HCEC 1CT (cell line): Measurements from ENCODE around the gene C2orf81.
A peak's percentile ranks its signal among the peaks of the same experiment; 100 is the strongest.
"Not testable (repeated sequence)": the region's sequence is repeated elsewhere in the genome, so short reads cannot be mapped to it uniquely, and the experiment has no call there.

Experiments used
- DNase-seq: peaks from one replicate; pipeline ENCODE4 v3.0.0-alpha.2; 2017

C2orf81 gene

DNA sequence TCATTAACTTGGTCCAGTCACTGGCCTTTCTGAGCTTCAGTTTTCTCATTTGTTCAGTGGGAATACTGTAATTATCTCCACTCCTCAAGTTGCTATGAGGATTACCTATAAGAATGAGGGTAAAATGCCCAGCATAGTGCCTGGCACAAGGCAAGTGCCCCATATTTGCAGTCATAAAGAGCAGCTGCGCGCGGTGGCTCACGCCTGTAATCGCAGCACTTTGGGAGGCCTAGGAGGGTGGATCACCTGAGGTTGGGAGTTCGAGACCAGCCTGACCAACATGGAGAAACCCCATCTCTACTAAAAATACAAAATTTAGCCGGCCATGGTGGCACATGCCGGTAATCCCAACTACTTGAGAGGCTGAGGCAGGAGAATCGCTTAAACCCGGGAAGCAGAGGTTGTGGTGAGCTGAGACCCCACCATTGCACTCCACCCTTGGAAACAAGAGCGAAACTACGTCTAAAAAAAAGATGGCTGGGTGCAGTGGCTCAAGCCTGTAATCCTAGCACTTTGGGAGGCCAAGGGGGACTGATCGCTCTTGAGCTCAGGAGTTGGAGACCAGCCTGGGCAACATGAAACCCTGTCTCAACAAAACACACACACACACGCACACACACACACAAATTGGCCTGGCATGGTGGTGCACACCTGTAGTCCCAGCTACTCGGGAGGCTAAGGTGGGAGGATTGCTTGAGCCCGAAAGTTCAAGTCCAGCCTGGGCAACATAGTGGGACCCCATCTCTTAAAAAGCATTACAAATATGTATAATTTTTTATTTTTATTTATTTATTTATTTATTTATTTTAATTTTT is 21.3 kb upstream of the C2orf81 start:
- not testable (repeated sequence) for DNase-seq

DNA sequence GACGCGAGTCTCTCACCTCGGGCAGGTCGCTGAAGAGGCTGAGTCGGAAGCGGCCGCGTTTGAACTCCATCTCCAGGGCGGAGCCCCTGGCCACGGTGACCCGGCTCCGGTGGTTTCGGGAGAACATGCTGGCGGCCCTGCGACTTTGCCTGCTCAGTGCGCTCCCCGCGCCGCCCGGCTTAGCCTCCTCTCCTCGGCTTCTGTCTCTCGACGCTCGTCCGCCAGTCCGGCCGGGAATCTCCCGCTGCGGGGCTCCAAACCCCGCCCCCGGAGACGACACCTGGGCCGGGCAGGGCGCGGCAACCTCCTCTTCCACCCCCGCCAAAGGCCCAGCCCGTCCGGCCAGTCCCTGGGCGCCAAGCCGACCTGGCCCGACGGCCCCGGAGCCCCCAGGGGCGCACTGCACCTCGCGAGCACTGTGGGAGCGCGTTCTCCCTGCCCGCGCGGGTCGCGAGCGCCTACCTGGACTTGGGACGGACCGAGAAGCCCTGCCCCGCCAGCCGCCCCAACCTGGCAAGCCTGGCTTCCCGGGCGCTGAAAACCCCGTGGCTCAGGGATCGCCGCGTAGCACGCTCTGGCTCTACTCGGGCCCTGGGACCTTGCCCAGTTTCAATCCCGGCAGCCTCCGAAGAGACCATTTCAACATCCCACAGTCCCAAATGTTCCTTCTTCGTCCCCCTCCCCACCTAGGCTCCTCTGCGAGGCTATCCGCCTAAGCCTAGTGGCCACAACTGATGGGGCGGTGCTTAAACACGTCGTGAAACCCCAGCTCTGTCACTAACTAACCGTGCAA is 20.5 kb upstream of the C2orf81 start, which contains the start of gene RTKN:
Gene RTKN, minus strand, starts transcription at position 248 of the 793 bp plus-strand sequence. Its CDS starts 121 bp downstream, at position 127.
- no peak for DNase-seq

DNA sequence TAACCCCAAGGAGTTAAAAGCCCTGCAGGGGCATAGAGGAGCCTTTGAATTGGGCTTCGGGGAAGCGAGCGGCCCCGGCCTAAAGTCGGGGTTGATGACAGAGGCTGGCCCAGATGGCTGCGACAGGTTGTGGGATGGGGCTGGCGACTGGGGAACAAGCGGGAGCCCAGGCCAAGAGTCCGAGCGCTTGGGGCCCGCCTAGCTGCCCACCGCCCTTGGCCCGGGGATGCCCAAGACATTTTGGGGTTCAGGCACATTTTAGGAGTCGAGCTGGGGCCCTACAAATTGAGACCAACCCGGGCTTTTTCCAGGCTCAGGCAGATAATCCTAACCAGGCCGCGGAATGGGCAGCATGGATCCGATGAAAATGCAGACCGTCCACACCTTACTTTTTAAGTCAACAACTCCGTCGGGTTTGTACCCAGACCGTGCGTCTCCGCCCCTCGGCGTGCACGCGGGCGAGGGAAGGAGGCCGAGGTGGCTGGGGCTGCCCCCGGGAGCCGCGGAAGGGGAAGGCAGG is 19.8 kb upstream of the C2orf81 start:
- DNase-seq = no peak

DNA sequence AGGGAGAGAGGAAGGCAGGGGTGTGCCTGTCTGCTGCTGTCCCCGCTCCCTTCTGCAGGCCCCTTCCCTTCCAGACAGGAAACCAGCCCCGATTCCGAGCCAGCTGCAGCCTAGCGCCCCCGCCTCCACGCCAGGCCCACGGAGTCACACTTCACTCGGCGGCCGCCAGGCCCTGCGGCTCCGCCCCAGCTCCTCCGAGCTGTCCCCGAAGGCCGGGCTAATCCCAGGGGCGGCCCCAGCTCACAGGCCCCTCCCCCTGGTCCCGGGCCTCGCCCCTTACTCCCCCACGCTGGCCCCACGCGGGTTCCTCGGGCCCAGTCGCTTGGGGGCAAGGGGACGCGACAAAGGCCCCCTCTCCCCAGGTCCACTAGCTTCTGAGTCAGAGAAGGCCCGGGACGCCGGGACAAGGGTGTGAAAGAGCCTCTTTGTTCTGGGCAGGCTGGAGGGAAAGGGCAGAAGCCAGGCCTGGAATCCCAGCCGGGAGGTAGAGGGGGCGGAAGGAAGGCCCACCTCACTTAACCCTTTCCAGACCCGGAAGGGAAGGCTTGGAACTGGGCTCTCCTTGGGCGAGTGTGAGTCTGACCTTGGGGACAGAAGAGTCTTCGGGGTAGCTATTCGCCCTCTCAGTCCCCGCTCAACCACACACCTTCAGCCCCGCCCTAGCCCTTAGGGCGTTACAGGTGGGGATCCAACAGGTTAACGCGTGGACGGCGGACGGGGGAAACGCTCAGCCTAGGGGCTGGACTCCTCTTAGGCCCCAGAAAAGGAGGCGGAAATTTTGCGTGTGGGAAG is 19.2 kb upstream of the C2orf81 start:
- DNase-seq = peak; percentile 80

DNA sequence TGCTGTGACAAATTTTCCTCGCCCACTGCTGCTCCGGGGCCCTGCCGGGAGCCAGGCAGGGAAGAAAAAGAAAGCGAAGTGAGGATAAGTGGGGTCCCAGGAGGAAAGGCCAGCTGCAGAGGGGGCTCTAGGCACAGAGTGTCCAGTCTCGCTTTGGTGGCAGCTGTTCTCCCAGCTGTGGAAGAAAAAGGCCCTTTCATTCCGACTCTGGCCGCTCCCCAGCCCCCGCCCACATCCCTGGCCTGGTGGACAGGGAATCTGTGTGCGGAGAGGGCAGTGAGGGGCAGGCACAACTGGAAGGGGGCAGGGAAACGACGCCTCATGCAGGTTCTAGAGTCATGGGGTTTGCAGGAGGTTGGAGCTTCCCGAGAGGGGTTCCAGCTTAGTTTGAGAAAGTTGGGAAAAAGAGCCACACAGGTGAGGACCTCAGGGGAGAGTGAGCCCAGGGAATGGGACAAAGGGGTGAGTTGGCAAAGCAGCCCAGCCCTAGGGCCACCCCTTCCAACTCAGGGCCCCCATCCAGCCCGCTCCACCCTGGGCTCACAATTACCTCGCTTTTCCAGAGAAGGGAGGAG is 18.5 kb upstream of the C2orf81 start:
- DNase-seq = peak; percentile 51

DNA sequence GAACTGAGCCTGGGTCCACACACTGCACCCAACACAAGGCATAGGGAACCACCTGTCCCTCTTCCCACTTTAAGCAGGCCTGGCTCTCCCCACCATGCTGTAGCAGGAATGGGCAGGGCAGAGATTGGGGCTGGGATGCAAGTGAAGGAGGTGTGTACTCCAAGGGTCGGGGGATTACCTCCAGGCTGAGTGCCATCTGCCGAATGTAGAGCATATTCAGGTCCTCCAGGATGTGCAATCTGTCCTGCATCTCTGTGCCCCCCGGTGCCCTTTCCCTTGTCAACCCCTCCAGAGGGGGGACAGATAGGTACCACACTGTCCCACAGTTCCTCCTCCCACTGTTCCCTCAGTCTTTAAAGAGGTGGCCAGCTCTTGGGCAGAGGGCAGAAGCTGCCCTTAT is 18.0 kb upstream of the C2orf81 start:
- DNase-seq = no peak

DNA sequence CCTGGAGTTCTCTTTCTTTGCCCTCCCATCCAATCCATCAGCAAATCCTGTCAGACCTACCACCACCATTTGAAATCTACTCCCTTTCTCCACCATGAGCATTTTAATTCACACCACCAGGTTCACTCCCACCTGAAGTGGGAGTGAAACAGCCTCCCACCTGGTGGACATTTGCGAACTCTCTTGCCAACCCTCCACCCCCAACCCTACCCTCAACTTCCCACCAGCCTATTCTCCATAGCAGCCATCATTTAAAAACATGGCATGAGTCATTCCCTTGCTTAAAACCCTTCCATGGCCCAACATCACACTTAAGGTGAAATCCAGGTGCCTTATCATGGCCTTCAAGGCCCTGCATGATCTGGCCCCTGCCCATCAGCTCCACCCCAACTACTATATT is 16.8 kb upstream of the C2orf81 start:
- DNase-seq = no peak

DNA sequence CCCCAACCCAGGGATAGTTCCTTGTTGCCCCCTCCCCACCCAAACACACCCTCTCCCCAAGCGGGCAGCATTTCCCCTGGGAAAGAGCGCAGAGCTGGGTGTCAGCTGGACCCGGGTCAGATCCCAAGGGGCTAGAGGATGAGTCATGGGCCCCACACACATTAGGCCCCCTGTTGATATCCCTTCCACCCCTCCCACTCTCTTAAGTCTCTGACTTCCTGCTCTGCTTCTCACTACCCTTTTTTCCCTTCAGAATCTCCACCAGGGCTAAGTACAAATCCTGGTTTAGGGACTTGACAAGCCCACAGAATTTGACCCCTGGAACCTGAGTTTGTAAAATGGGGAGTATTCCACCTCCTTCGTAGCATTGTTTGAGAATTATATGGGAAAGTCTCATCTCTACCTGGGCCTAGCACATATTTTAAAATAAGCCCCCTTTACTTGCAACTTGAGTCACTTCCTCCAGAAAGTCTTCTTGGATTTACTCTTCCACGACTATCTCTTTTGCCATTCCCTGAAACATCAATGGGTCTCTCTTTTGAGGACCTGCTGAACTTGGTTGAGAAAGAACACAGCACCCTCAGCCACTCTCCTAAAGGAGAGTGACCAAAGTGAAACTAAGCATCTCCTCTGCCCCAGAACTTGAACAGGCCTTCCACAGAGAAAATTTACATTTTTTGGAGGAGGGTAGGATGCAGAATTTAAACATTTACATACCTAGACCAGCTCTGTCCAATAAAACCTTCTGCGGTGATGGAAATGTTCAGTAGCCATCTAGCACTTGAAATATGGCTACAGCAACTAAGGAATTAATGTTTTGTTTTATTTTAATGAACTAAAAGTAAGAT is 15.7 kb upstream of the C2orf81 start:
- no peak for DNase-seq

DNA sequence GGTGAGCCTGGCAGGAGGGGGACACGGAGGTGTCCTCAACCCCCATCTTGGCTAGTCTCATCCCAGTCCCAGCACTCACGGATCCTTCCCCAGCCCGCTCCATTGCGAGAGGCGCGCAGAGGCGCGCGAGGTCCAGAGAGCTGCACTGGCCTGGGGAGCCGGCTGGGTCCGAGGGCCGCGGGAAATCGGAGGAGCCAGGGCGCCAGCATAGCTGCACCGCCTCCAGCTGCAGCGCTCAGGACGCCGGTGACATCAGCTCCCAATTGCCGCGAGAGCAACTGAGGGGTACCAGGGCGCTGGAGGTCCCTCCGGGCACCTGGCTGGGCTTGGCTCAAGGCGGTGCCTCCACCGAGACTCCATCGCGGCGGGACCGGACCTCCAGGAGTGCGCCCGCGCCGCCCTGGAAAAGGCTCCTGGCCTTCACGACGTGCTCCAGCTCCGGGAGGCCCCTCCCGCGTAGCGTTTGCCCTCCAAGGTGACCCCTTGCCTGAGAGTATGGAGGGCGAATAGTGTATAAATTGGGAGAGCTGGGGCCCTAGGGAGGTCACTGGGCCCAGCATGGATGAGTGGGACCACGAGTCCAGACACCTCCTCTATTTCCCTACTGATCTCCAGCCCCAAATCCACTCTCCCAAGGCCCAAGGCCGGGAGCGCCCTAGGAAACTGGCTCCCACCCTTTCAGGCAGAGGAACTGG is 14.8 kb upstream of the C2orf81 start:
- DNase-seq = no peak

DNA sequence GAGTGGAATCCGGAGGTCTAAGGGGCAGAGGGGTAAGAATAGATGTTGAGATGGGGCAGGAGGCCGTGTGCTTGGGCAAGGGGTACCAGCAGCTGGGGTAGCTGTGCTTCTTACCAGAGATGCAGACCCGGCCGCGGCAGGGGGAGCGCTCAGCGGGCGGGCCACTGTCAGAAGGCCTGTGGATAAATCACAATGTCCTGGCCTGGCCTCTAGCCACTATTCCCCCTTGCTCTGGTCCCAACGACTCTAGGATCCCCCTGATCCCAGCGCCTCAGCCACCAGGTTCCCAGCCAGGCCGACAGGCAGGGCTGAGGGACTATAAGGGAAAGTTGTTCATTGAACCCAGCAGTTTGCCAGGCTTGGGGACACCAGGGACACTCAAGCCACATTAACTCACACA is 9.1 kb upstream of the C2orf81 start:
- no peak for DNase-seq

DNA sequence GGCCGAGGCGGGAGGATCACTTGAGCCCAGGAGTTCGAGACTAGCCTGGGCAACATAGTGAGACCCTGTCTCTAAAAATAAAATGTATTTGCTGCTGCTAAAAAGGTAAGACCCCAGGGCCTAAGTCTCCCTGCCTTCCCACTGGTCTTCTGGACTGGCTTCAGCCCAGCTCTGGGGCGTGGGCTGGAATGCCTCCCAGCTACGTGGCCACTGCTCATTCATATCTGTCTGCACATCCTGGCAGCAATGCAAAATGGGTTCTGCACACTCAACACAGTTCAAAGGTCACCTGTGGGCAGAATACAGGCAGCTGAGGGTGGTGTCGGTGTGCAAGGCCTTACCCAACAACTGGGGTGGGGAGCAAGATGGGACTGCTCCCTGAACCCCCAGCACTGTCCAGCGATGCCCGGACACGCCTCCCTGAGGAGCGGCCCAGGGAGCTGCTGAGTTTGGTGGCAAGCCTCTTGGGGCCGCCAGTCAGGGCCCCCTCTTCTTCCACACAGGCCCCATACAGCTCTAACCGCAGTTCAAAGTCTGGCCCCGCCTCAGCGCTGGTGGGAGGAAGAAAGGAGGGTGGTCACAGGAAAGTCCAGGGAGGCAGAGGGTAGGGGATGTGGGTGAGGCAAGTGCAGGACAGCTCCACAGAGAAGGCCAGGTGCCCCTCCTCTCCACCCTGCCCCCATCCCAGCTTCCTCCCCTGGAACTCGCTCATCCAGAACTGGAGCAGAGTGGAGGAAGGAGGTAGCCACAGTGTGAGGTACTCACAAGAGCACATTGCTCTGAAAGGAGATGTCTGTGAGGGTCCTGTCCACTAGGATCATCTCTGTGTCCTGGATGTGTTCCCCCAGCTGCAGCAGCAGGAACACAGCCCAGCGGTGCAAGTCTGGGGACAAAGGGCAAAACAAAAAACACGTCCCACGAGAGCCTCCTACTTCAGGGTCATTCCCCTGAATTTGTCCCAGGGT is 8.3 kb upstream of the C2orf81 start:
- DNase-seq = no peak

DNA sequence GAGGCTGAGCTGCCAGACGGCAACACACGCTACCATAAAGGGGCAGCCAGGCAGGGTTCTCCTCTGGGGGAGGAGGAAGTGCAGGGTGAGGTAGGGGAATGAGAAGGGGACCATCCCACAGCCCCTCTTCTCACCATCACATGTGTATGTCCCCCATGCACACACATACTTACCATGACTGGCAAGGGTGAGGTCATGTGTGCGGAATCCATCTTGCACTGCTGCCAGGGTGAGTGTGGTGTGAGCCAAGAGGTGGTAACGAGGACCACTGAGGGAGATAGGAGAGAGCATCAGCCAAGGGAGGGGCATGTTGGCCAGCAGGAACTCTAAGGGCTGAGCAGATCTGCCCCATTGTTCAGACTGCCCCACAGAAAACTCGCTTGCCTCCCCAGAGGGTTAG is 7.3 kb upstream of the C2orf81 start:
- no peak for DNase-seq

DNA sequence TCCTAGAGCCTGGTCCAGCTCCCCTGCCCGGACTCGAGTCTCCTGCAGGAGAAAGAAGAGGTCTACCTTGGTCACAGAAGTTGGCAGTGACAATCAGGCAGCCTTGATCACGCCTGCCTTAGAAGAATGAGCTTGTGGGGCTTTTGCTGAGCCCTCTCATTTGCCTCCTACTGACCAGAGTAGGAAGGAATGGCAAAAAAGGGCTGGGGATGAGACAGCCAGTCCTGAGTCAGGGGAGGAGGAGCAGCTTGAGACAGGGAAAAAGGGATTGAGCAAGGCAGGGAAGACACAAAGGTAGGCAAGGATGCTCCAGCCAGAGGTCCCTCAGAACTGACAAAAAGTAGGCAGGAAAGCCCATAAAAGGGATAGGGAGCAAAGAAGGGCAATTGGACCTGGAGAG is 6.1 kb upstream of the C2orf81 start:
- DNase-seq = no peak

DNA sequence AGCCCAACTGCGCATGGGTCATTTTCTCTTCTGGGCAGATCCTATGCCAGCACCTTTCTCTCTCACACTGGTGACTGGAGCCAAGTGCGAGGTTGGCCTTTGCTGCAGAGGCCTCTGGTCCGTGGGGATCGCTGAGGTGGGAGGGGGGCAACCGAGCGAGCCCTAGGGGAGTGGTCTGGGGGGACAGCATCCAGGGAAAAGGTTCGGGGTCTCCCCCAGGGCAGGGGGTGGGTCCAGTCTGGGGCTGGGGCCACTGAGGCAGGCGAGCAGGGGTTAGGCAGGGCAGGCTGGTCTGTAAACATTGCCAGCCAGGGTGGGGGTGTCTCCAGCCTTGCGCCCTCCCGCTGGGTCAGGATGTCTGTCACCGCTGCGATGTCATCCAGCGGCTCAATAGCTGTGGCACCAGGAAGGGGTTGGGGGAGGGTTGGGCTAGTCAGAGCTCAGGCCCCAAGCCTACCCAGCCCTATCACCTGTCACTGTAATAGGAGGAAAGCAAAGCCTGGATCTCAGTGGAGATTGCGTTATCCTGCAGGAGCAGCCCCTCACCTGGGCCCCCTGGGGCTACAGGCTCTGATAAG is 4.9 kb upstream of the C2orf81 start:
- DNase-seq = no peak

DNA sequence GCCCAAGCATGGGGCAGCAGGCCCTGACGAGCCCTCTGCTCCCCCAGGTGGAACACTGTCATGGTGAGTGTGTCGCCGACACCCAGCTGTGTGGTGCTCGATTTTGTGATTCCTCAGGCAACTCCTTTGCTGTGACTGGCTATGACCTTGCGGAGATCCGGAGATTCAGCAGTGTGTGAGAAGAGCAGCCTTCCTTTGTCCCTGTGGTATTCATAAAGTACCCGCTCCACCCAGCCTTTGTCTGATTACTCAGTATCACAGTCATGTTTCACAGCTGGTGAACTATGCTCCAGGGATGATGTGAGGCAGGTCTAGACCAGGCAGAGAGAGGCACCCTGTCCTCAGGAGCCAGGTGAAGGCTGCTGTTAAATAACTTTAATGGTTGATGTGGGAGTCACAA is 4.1 kb upstream of the C2orf81 start:
- DNase-seq = no peak

DNA sequence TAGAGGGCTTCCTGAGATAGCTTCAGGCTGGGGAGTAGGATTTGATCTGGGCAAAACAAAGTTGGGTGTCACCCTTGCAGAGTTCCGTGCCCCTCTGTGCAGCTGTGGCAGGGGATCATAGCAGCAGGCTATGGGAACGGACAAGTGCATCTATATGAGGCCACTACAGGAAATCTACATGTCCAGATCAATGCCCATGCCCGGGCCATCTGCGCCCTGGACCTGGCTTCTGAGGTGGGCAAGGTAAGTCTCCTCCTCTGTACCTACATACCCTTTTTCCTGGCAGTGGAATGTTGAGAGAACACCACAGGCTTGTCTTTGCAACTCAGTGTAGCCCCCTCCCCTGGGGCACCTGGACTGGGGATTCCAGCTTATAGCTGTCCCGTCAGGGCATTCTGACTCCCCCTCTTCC is 3.6 kb upstream of the C2orf81 start:
- no peak for DNase-seq

DNA sequence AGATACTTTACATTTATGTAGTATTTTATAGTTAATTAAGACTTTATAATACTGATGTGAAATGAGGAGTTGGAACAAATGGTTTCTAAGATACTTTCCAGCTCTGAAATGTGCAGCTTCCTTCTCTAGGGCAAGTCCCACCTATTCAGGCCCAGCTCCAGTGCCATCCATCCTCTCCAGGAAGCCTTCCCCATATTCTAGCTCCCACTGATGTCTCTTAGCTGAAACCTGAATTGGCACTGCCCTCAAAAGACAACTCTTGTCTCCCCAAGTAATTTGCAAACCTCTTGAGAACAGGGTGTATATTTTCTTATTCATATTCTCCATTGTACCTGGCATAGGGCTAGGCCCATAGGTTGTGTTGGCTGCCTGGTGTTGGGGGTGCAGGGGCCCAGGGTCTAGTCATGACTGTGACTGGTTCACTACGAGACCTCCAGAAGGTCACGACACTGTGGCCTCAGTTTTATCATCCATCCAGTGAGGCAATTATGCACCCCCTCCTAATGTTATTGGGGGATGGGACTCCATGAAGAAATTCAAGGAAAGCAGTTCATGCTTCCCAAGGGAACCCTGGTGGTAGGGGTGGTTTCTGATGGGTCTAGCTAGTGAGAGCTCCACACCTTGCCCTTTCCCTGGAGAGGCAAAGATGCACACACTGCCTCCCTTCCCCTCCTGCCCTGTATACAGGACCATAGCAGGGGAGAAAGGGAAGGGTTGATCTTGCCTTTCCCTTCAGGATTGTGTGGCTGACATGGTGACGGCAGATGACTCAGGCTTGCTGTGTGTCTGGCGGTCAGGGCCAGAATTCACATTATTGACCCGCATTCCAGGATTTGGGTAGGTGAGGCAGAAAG is 2.9 kb upstream of the C2orf81 start:
- no peak for DNase-seq
